ENCODE results near the gene POTEI. TPM values are rescaled to one million over a fixed set of nuclear protein-coding genes. Genes with fewer than 3 reads are reported as not detected.
"Not testable (repeated sequence)": the region's sequence is repeated elsewhere in the genome, so short reads cannot be mapped to it uniquely, and the experiment has no call there.

The POTEI gene
- total RNA-seq, 1 donor from 2014 or later: not detected

- not testable (repeated sequence) for ATAC-seq
Measured at GRCh38 chr2:130522390-130522789, 13.3 kb upstream of the POTEI start.

DNA sequence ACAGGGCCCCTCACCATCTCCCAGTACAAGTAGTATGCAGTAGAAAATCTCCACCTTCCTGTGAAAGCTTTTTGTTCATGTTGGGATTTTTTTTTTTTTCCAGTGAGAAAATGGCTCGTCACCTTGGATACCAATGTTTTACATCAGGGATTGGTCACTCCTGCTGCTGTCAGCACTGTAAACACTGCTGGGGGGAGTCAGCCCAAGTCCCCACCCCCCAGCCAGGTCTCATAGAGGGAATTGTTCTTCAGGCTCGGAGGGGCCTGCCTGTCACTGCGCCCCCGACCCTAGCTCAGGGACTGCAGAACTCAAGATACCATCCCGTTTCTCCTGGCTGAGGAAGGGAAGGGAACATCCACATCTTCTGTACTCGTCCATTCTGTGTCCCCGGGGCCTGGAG is 11.9 kb upstream of the POTEI start, which contains the start of gene CFC1B:
Gene CFC1B, plus strand, starts transcription at position 231 of the 400 bp plus-strand sequence. CDS start 263 bp downstream, outside the sequence.
- H3K4me3 ChIP-seq; H3K9me3 ChIP-seq; DNase-seq; ATAC-seq; H3K27ac ChIP-seq; intact Hi-C loops (cut with DNase I); H3K36me3 ChIP-seq; H3K4me1 ChIP-seq; H3K27me3 ChIP-seq: not testable (repeated sequence)

More at GRCh38 chr2:130522390-130522789, 13.3 kb upstream of the POTEI start:
- H3K9me3 ChIP-seq; intact Hi-C loops (cut with DNase I); H3K4me1 ChIP-seq; H3K27ac ChIP-seq; DNase-seq; H3K27me3 ChIP-seq; H3K4me3 ChIP-seq; H3K36me3 ChIP-seq: not testable (repeated sequence)

- H3K9me3 ChIP-seq; H3K27me3 ChIP-seq; H3K27ac ChIP-seq; H3K4me1 ChIP-seq; DNase-seq; H3K36me3 ChIP-seq; H3K4me3 ChIP-seq; intact Hi-C loops (cut with DNase I): not testable (repeated sequence)
- ATAC-seq: peak; percentile 80
Measured at GRCh38 chr2:130518516-130519106, 9.5 kb upstream of the POTEI start.

DNA sequence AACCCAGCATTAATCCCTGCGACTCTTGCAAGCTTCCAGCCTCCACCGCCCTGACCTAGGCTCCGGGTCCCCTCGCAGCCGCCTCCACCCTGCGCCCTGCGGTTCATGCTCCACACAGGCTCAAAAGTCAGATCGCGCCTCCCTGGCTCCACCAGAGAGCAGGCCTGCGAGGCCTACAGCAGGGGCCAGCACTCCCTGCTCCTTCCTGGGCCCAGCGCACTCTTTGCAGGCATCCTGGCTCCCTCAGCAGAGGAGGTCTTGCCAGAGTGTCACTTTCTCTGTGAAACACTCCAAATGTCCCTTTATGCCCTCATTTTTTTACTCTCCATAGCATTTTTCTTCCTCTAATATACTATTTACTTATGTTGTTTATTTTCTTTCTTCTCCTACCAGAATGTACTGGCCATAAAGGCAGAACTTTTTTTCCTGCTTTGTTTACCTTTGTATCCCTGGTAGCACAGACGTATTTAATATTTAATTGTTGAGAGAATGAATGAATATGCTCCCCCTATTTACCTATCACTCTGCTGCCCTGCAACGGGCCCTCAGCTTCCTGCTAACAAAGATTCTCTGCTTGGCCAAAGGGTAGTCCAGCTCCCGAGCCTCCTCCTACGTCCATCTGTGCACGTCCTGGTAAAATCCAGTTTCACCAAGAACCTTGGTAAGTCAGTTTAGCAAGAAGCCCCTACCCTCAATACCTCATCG is 2.8 kb upstream of the POTEI start:
- H3K36me3 ChIP-seq; intact Hi-C loops (cut with DNase I); H3K27ac ChIP-seq; H3K27me3 ChIP-seq; H3K9me3 ChIP-seq; H3K4me3 ChIP-seq; H3K4me1 ChIP-seq; DNase-seq: not testable (repeated sequence)
- peak; percentile 33 for ATAC-seq

GRCh38 chr2:130510807-130511746 is 1.9 kb upstream of the POTEI start:
- H3K4me1 ChIP-seq; intact Hi-C loops (cut with DNase I): not testable (repeated sequence)
- ATAC-seq: peak; percentile 40

GRCh38 chr2:130491073-130491472 is 18.1 kb downstream of the POTEI start:
- H3K27me3 ChIP-seq; H3K4me1 ChIP-seq; H3K9me3 ChIP-seq; H3K4me3 ChIP-seq; H3K27ac ChIP-seq; H3K36me3 ChIP-seq; DNase-seq; ATAC-seq; intact Hi-C loops (cut with DNase I): not testable (repeated sequence)

More at GRCh38 chr2:130510807-130511746, 1.9 kb upstream of the POTEI start:
- H3K36me3 ChIP-seq, H3K27me3 ChIP-seq, H3K9me3 ChIP-seq, H3K4me3 ChIP-seq, H3K27ac ChIP-seq, DNase-seq: not testable (repeated sequence)

- H3K36me3 ChIP-seq; ATAC-seq; H3K27ac ChIP-seq; H3K27me3 ChIP-seq; intact Hi-C loops (cut with DNase I); H3K4me3 ChIP-seq; H3K4me1 ChIP-seq; H3K9me3 ChIP-seq: not testable (repeated sequence)
- DNase-seq: peak; percentile 56
Measured at GRCh38 chr2:130455413-130455812, 53.7 kb downstream of the POTEI start.

GRCh38 chr2:130454712-130455083 is 54.4 kb downstream of the POTEI start:
- ATAC-seq; H3K4me1 ChIP-seq; H3K27me3 ChIP-seq; H3K9me3 ChIP-seq; DNase-seq; H3K36me3 ChIP-seq; H3K4me3 ChIP-seq; intact Hi-C loops (cut with DNase I); H3K27ac ChIP-seq: not testable (repeated sequence)

- DNase-seq; ATAC-seq; H3K36me3 ChIP-seq; H3K27ac ChIP-seq; H3K4me1 ChIP-seq; H3K4me3 ChIP-seq; intact Hi-C loops (cut with DNase I); H3K9me3 ChIP-seq; H3K27me3 ChIP-seq: not testable (repeated sequence)
Measured at GRCh38 chr2:130453955-130454711, 55.0 kb downstream of the POTEI start.

DNA sequence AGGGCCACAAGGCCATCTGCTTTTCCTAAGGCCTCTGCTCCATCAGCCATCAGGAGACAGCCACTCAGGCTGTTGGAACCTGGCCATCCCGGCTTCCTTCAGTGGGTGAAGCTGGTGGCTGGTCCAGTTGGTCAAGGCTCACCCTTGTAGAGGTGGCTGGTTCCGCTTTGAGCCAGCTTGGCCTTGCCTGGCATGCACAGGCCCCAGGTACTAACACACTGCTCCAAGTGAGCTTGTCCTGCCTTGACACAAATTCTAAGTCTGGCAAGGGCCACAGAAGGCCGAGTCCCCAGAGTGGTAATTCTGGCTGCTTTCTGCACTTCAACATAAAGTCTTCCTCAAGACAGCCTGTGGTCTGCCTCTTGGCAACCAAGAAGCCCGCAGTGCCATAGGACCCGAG is 56.2 kb downstream of the POTEI start:
- H3K4me3 ChIP-seq; H3K27ac ChIP-seq; ATAC-seq; H3K27me3 ChIP-seq; H3K36me3 ChIP-seq; H3K4me1 ChIP-seq; DNase-seq; H3K9me3 ChIP-seq; intact Hi-C loops (cut with DNase I): not testable (repeated sequence)

DNA sequence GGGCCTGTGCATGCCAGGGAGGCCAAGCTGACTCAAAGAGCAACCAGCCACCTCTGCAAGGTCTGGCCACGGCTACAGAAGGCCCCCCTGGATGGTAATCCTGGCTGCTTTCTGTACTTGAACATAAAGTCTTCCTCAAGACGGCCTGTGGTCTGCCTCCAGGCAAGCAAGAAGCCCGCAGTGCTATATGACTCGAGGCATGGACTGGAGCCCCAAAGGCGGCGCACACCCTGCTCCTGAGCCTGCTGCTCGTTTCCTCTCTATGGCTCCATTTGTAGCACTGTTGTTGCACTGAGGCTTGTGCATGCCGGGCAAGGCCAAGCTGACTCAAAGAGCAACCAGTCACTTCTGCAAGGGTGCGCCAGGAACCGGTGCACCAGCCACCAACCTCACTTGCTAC is 57.3 kb downstream of the POTEI start:
- H3K9me3 ChIP-seq; ATAC-seq; H3K36me3 ChIP-seq; H3K4me3 ChIP-seq; intact Hi-C loops (cut with DNase I); H3K27me3 ChIP-seq; H3K27ac ChIP-seq; H3K4me1 ChIP-seq: not testable (repeated sequence)
- peak; percentile 53 for DNase-seq

DNA sequence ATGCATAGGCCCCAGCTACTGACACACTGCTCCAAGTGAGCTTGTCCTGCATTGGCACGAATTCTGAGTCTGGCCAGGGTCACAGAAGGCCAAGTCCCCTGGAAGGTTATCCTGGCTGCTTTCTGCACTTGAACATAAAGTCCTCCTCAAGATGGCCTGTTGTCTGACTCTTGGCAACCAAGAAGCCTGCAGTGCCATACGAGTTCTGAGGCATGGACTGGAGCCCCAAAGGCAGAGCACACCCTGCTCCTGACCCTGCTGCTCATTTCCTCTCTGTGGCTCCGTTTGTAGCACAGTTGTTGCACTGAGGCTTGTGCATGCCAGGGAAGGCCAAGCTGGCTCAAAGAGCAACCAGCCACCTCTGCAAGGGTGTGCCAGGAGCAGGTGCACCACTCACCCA is 57.9 kb downstream of the POTEI start:
- DNase-seq; H3K27ac ChIP-seq; H3K27me3 ChIP-seq; H3K4me3 ChIP-seq; H3K36me3 ChIP-seq; H3K4me1 ChIP-seq; H3K9me3 ChIP-seq; intact Hi-C loops (cut with DNase I); ATAC-seq: not testable (repeated sequence)

DNA sequence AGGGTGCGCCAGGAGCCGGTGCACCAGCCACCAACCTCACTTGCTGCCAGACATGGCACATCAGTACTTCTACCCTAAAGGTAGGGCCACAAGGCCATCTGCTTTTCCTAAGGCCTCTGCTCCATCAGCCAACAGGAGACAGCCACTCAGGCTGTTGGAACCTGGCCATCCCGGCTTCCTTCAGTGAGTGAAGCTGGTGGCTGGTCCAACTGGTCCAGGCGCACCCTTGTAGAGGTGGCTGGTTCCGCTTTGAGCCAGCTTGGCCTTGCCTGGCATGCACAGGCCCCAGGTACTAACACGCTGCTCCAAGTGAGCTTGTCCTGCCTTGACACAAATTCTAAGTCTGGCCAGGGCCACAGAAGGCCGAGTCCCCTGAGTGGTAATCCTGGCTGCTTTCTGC is 58.8 kb downstream of the POTEI start:
- intact Hi-C loops (cut with DNase I); H3K36me3 ChIP-seq; H3K27ac ChIP-seq; H3K4me1 ChIP-seq; H3K27me3 ChIP-seq; ATAC-seq; H3K4me3 ChIP-seq; H3K9me3 ChIP-seq: not testable (repeated sequence)
- peak; percentile 63 for DNase-seq

Measured in upper lobe of right lung (tissue), 1 donor.